Tibial artery (tissue), 4 donors: Measurements from ENCODE around the gene TSEN54.

Experiments used
- DNase-seq, 2 donors: peaks; one replicate each; pipeline ENCODE4 v3.0.0-alpha.2; 2019
- H3K27ac ChIP-seq, 2 donors: fragments of 200-600 bp; sonication (generic) in 1 of 2; 1 replicate in 1 of 2; 2 replicates in 1 of 2; pipeline ENCODE4 v1.5.1; 2018 to 2019; ENCODE audit warnings: mild to moderate bottlenecking in 1 of 2
- H3K27me3 ChIP-seq, 2 donors: fragments of 200-600 bp; sonication (generic) in 1 of 2; one replicate each; pipeline versions ENCODE4 v1.5.1 to v1.6.0; 2016 to 2019
- H3K36me3 ChIP-seq, 3 donors: fragments of 200-600 bp; sonication (generic) in 2 of 3; one replicate each; pipeline ENCODE4 v1.5.1; 2016 to 2019; ENCODE audit warnings: mild to moderate bottlenecking in 2 of 3
- H3K4me1 ChIP-seq, 4 donors: fragments of 200-600 bp; sonication (generic) in 2 of 4; 1 replicate in 3 of 4; 2 replicates in 1 of 4; pipeline ENCODE4 v1.5.1; 2016 to 2019
- H3K4me3 ChIP-seq, 2 donors: fragments of 200-600 bp; sonication (generic) in 1 of 2; 1 replicate in 1 of 2; 2 replicates in 1 of 2; pipeline ENCODE4 v1.5.1; 2018 to 2019; ENCODE audit warnings: mild to moderate bottlenecking in 2 of 2
- H3K9me3 ChIP-seq, 3 donors: fragments of 200-600 bp; sonication (generic) in 1 of 3; one replicate each; pipeline ENCODE4 v1.5.1; 2016 to 2019
- intact Hi-C: fragments of 100-400 bp; cut with DNase I; formaldehyde crosslinking; loops from one replicate; pipeline ENCODE4 v1.15.0; 2023; ENCODE audit warnings: low total_unique reads
- TF ChIP-seq, protein P1 (sequence below), 2 experiments: fragments of 200-600 bp in 1 of 2; fragments of 450-650 bp in 1 of 2; IDR thresholded peaks; one replicate each; pipeline ENCODE4 v1.5.1; 2017 to 2019; ENCODE audit warnings: antibody characterized with exemption in 2 of 2, mild to moderate bottlenecking in 1 of 2, moderate library complexity in 1 of 2

Gene TSEN54

DNA sequence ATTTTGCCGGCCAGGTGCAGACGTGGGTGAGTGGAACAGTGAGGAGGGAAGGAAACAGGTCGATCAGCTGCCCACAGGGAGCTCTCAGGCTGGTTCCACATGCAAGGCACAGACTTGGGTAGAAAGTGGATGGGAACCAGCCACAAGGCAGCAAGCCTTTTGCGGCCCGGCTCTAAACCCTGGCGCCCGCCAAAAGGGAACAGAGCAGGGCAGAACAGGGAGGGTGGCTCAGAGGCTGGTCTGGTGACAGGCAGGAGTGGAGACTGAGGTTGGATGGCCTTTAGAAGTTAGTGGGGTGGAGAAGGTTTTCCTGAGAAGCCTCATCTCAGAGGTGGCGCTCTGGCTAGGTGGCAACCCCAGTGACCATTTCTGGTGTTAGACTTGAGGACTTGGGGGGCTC is 19.5 kb downstream of the TSEN54 start:
- DNase-seq = no peak
- no peaks in the 10 kb centered on the region for H3K27me3 ChIP-seq
- H3K4me1 ChIP-seq = no peaks in the 10 kb centered on the region
- peaks cover 0 to 17% (median 0%) of the 10 kb centered on the region in 3 donors for H3K36me3 ChIP-seq
- H3K4me3 ChIP-seq = no peak overlapping the region
- intact Hi-C loops = no loop called here
- no peak overlapping the region for H3K27ac ChIP-seq
- no peaks in the 10 kb centered on the region for H3K9me3 ChIP-seq
- TF ChIP-seq, protein P1, sequence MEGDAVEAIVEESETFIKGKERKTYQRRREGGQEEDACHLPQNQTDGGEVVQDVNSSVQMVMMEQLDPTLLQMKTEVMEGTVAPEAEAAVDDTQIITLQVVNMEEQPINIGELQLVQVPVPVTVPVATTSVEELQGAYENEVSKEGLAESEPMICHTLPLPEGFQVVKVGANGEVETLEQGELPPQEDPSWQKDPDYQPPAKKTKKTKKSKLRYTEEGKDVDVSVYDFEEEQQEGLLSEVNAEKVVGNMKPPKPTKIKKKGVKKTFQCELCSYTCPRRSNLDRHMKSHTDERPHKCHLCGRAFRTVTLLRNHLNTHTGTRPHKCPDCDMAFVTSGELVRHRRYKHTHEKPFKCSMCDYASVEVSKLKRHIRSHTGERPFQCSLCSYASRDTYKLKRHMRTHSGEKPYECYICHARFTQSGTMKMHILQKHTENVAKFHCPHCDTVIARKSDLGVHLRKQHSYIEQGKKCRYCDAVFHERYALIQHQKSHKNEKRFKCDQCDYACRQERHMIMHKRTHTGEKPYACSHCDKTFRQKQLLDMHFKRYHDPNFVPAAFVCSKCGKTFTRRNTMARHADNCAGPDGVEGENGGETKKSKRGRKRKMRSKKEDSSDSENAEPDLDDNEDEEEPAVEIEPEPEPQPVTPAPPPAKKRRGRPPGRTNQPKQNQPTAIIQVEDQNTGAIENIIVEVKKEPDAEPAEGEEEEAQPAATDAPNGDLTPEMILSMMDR (IDR thresholded peaks at IDR 0.05) = no peak

DNA sequence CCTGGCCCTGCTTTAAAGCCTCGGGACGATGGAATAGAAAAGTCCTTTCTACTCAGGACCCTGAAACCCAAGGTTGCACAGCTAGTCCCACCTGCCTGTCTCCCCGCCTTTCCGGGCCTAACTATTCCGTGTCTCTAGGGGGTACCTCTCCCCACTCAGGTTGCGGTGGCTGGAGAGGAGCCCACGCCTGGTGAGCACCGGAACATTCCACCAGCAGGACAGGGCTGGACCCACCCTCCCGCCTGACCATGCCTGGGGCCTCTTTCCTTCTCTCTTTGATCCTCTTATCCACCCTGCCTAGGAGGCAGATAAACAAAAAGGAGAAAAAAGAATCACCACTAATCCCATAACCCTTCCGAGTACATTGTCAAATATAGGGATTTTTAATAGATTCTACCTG is 20.0 kb downstream of the TSEN54 start:
- no peaks in the 10 kb centered on the region for H3K9me3 ChIP-seq
- no peak for DNase-seq
- no peaks in the 10 kb centered on the region for H3K27me3 ChIP-seq
- H3K4me3 ChIP-seq = no peak overlapping the region
- intact Hi-C loops = no loop called here
- no peaks in the 10 kb centered on the region for H3K4me1 ChIP-seq
- H3K27ac ChIP-seq = no peak overlapping the region
- TF ChIP-seq, protein P1 (IDR thresholded peaks at IDR 0.05) = no peak
- H3K36me3 ChIP-seq = peaks cover 0 to 17% (median 0%) of the 10 kb centered on the region in 3 donors

DNA sequence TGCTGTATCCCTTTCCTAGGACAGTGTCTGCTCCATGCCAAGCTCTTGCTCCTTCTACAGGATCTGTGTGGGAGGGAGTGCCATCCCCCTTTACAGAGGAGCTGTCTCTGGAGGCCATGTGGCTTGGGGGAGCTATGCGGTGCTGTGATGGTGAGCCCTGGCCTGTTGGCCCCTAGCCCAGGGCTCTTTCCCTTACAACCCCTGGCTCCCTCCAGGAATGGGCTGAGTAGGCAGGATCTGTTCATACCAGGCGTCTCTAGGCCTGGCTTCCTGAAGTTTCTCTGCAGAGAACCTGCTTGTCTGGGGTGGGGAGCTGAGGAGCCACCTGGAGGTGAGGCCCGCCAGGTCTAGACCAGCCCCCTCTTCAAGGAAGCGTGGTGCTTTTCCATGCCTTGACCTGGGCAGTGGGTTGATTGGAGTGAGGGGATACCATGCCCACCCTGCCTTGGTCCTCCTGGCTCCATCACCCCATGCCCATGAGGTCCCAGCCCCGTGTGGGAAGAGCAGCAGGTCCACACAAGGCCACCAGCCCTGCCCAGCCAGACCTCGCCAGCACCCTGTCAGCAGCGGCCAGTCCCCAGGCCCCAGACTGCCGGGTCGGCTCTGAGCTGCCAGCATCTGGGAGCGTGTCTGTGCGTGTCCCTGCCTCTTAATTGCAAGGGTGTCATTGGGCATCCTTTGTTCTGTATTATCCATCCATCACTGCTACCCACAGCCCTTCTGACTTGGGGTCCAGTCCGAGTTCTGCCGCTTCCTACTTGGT is 23.8 kb downstream of the TSEN54 start:
- TF ChIP-seq, protein P1 (IDR thresholded peaks at IDR 0.05) = no peak
- Histone ChIP-seq H3K36me3 (no peaks in the 10 kb centered on the region), H3K4me1 (no peaks in the 10 kb centered on the region), H3K9me3 (no peaks in the 10 kb centered on the region), H3K4me3 (no peak overlapping the region), H3K27ac (no peak overlapping the region), H3K27me3 (no peaks in the 10 kb centered on the region)
- no peak for DNase-seq
- intact Hi-C loops = no loop called here

DNA sequence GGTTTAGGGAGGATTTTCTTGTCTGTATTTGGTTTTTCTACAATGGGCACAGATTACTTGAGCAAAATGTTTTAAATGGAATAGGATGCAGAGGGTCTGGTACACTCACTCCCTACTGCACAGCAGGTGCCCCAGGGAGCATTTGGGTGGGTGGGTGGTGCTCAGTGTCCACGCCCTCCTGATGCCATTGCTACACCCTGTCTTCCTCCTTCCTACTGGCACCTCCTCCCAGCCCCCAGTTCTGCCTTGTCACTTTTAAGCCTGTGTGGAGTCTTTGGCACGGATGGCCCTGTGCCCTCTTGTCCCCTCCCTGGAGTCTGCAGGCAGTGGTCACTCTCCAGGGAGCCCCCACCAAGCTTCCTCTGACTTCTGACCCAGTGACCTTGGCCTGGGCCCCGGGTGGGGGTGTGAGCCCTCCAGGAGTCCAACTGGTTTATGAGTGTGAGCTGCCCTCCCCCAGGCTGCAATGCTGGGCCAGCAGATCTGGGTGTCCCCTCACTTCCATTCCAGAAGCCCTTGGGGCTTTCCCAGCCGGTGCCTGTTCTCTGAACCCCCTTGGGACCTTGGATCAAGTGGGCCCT is 24.7 kb downstream of the TSEN54 start:
- H3K27ac ChIP-seq = no peak overlapping the region
- no peaks in the 10 kb centered on the region for H3K9me3 ChIP-seq
- no peaks in the 10 kb centered on the region for H3K4me1 ChIP-seq
- DNase-seq = no peak
- TF ChIP-seq, protein P1 (IDR thresholded peaks at IDR 0.05) = no peak
- no peak overlapping the region for H3K4me3 ChIP-seq
- intact Hi-C loops = no loop called here
- H3K27me3 ChIP-seq = no peaks in the 10 kb centered on the region
- H3K36me3 ChIP-seq = no peaks in the 10 kb centered on the region

DNA sequence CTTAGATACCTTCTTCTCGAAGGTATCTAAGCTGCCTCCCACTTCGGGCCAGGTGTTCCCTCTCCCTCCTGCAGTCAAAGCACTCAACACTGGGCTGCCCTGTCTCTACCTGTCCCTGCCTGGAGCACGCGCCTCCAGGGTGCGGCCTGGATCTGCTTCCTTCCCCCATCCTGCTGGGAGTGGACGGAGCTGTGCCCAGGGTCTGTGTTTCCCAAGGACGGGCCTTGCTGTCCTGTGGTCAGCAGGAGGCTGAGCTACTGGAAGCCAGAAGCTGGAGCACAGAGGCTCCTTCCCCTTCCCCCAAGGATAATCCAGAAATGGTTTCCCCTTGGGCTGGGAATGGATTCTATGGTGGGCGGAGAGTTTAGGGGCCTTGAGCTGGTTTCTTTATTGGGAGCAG is 25.9 kb downstream of the TSEN54 start:
- no peak overlapping the region for H3K27ac ChIP-seq
- no peaks in the 10 kb centered on the region for H3K9me3 ChIP-seq
- H3K4me1 ChIP-seq = no peaks in the 10 kb centered on the region
- DNase-seq = no peak
- H3K27me3 ChIP-seq = no peaks in the 10 kb centered on the region
- intact Hi-C loops = no loop called here
- H3K4me3 ChIP-seq = no peak overlapping the region
- no peaks in the 10 kb centered on the region for H3K36me3 ChIP-seq
- TF ChIP-seq, protein P1 (IDR thresholded peaks at IDR 0.05) = no peak
